Transverse colon (tissue), 4 donors: Measurements from ENCODE around the gene JMJD6. TPM values are rescaled to one million over a fixed set of nuclear protein-coding genes. Genes with fewer than 3 reads are reported as not detected.

Source experiments
- DNase-seq: peaks from one replicate; pipeline ENCODE4 v3.0.0-alpha.2; 2019
- H3K27ac ChIP-seq, 4 donors: fragments of 200-600 bp; sonication (generic); 2 replicates each; pipeline ENCODE4 v1.5.1; 2016 to 2018; ENCODE audit warnings: inconsistent platforms in 4 of 4
- H3K27me3 ChIP-seq: fragments of 200-600 bp; sonication (generic); 2 replicates; pipeline ENCODE4 v1.5.1; 2017; ENCODE audit warnings: inconsistent platforms
- H3K36me3 ChIP-seq, 4 donors: fragments of 200-600 bp; sonication (generic); 2 replicates each; pipeline ENCODE4 v1.5.1; 2017 to 2019; ENCODE audit warnings: inconsistent platforms in 4 of 4
- H3K4me1 ChIP-seq, 4 donors: fragments of 200-600 bp; sonication (generic); 2 replicates each; pipeline ENCODE4 v1.5.1; 2017 to 2020; ENCODE audit warnings: inconsistent platforms in 4 of 4
- H3K4me3 ChIP-seq, 4 donors: fragments of 200-600 bp; sonication (generic); 1 replicate in 1 of 4; 2 replicates in 3 of 4; pipeline versions ENCODE4 v1.5.1 to v1.6.1; 2017 to 2019; ENCODE audit warnings: inconsistent platforms in 4 of 4
- H3K9me3 ChIP-seq, 2 donors: fragments of 200-600 bp; sonication (generic); 2 replicates each; pipeline ENCODE4 v1.5.1; 2017 to 2019; ENCODE audit warnings: inconsistent platforms in 2 of 2
- CTCF ChIP-seq, 5 experiments: fragments of 200-600 bp in 3 of 5; fragments of 450-650 bp in 2 of 5; sonication (generic) in 3 of 5; IDR thresholded peaks; 1 replicate in 2 of 5; 2 replicates in 3 of 5; pipeline ENCODE4 v1.5.1; 2016 to 2017; ENCODE audit warnings: antibody characterized with exemption in 5 of 5, inconsistent platforms in 3 of 5, mild to moderate bottlenecking in 2 of 5, moderate library complexity in 1 of 5
- EP300 ChIP-seq: sonication (generic); formaldehyde crosslinking; IDR thresholded peaks from one replicate; pipeline ENCODE4 v1.6.1; 2017; ENCODE audit warnings: antibody characterized with exemption, low read depth
- POLR2A ChIP-seq: fragments of 450-650 bp; IDR thresholded peaks from one replicate; pipeline ENCODE4 v1.6.1; 2016; ENCODE audit warnings: antibody characterized with exemption, mild to moderate bottlenecking, moderate library complexity
- POLR2AphosphoS5 ChIP-seq, 3 donors: sonication (generic); formaldehyde crosslinking; IDR thresholded peaks; one replicate each; pipeline ENCODE4 v1.6.1; 2016; ENCODE audit warnings: antibody characterized with exemption in 3 of 3
- WGBS, 2 donors: methylation state at CpG; one replicate each; pipeline ENCODE4 v1.1.5; 2018; ENCODE audit warnings: low coverage in 1 of 2; 5-methylcytosine and 5-hydroxymethylcytosine counted together
- in situ Hi-C, 4 donors: fragments of 200-750 bp; cut with MboI; loops; one replicate each; pipeline versions ENCODE4 v1.15.0 to v1.15.1; 2017; ENCODE audit warnings: low sequenced_read_pairs in 3 of 4, low pct_ligation_motif_present in 1 of 4, low pct_unique_long_range_greater_than_20kb in 1 of 4
- intact Hi-C: fragments of 100-400 bp; cut with DNase I; formaldehyde crosslinking; loops from one replicate; pipeline ENCODE4 v1.15.1; 2023; ENCODE audit warnings: low total_unique reads
- total RNA-seq, 4 donors: library from RNA; depleted of rRNA; stranded (reverse); fragments of >200 nt; gene quantifications; one replicate each; pipeline ENCODE4 v1.1.0, GENCODE V29; 2016

JMJD6 gene
- total RNA-seq, 4 donors from 2014 or later: 25.4 to 58.4 (median 26.9) TPM

- H3K27ac ChIP-seq: peak overlapping the region; percentile 99 to 100 (median 100)
- in situ Hi-C loops: no loop called here
- WGBS, 2 donors: 0 to 4% methylated on average over 5 to 20 of the region's 20 CpGs
- TF ChIP-seq EP300 (no peak), POLR2AphosphoS5 (IDR thresholded peaks at IDR 0.05) (no peak), CTCF (IDR thresholded peaks at IDR 0.05) (no peak), POLR2A (no peak)
- intact Hi-C loops: no loop called here
- H3K9me3 ChIP-seq: no peaks in the 10 kb centered on the region
- peak overlapping the region; percentile 82 to 100 (median 93) for H3K4me3 ChIP-seq
- H3K27me3 ChIP-seq: no peaks in the 10 kb centered on the region
- DNase-seq: no peak
- peaks cover 0 to 37% (median 9%) of the 10 kb centered on the region in 4 donors for H3K36me3 ChIP-seq
- peaks cover 39 to 75% (median 47%) of the 10 kb centered on the region in 4 donors for H3K4me1 ChIP-seq
These were observed 9.4 kb upstream of the JMJD6 start for GRCh38 chr17:76735586-76736348.

GRCh38 chr17:76735006-76735405 lies 8.6 kb upstream of the JMJD6 start:
- H3K4me1 ChIP-seq: peaks cover 39 to 72% (median 45%) of the 10 kb centered on the region in 4 donors
- intact Hi-C loops: no loop called here

GRCh38 chr17:76734080-76734840 lies 7.9 kb upstream of the JMJD6 start:
- intact Hi-C loops: no loop called here
- Histone ChIP-seq H3K36me3 (peaks cover 0 to 37% (median 9%) of the 10 kb centered on the region in 4 donors), H3K4me1 (peaks cover 39 to 71% (median 43%) of the 10 kb centered on the region in 4 donors), H3K27me3 (no peaks in the 10 kb centered on the region), H3K27ac (peak overlapping the region; percentile 99 to 100 (median 100)), H3K4me3 (peak overlapping the region in 3 of 4 donors; percentile 82 to 100 (median 88)), H3K9me3 (no peaks in the 10 kb centered on the region)
- in situ Hi-C loops: no loop called here
- DNase-seq: no peak
- TF ChIP-seq POLR2A: no peak
- no peak for TF ChIP-seq EP300
- TF ChIP-seq POLR2AphosphoS5 (IDR thresholded peaks at IDR 0.05): no peak
- no peak for TF ChIP-seq CTCF (IDR thresholded peaks at IDR 0.05)
- WGBS, 2 donors: 8 to 12% methylated on average over 8 of the region's 8 CpGs

More at GRCh38 chr17:76735006-76735405, 8.6 kb upstream of the JMJD6 start:
- no peak for DNase-seq
- in situ Hi-C loops: no loop called here
- TF ChIP-seq POLR2A (no peak), CTCF (IDR thresholded peaks at IDR 0.05) (no peak), EP300 (no peak), POLR2AphosphoS5 (IDR thresholded peaks at IDR 0.05) (no peak)
- Histone ChIP-seq H3K27me3 (no peaks in the 10 kb centered on the region), H3K9me3 (no peaks in the 10 kb centered on the region), H3K4me3 (peak overlapping the region in 3 of 4 donors; percentile 82 to 100 (median 88)), H3K36me3 (peaks cover 0 to 37% (median 9%) of the 10 kb centered on the region in 4 donors), H3K27ac (peak overlapping the region; percentile 99 to 100 (median 100))
- 4 to 11% methylated on average over 3 to 5 of the region's 5 CpGs for WGBS, 2 donors

- Histone ChIP-seq H3K27me3 (no peaks in the 10 kb centered on the region), H3K4me1 (peaks cover 33 to 71% (median 42%) of the 10 kb centered on the region in 4 donors), H3K27ac (peak overlapping the region in 3 of 4 donors; percentile 99 to 100 (median 100)), H3K9me3 (no peaks in the 10 kb centered on the region), H3K4me3 (peak overlapping the region in 1 of 4 donors; percentile 88), H3K36me3 (peaks cover 0 to 37% (median 9%) of the 10 kb centered on the region in 4 donors)
- 38 to 47% methylated on average over 1 of the region's 1 CpG for WGBS, 2 donors
- TF ChIP-seq POLR2AphosphoS5 (IDR thresholded peaks at IDR 0.05): no peak
- TF ChIP-seq POLR2A: no peak
- TF ChIP-seq CTCF (IDR thresholded peaks at IDR 0.05): no peak
- no peak for TF ChIP-seq EP300
- intact Hi-C loops: no loop called here
- in situ Hi-C loops: no loop called here
- no peak for DNase-seq
These were observed 7.2 kb upstream of the JMJD6 start for GRCh38 chr17:76733618-76733957.
